ENCODE measurements around the gene ASZ1.

Gene ASZ1

DNA sequence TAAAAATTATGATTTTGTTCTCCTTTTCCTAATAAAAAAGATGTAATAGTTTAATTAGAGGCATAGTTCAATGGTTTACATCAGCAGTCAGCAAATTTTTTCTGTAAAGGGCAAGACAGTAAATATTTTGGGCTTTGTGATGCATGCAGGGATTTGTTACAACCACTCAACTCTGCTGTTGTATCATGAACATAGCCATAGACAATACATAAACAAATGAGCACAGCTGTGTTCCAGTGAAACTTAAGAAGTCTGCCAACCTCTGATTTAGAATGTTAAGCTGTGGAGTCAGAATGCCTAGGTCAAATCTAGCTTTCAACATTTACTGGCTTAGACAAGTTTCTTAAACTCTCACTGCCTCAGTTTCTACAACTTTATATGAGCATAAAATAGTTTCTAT, 31.6 kb downstream of the ASZ1 start:
- no peaks in the 10 kb centered on the region for H3K27me3 ChIP-seq (ENCODE audit: insufficient read depth, poor library complexity, severe bottlenecking)
- DNase-seq (ENCODE audit: low read depth in 1 of 2, low spot score in 1 of 2) = no peak
- TF ChIP-seq CTCF (IDR thresholded peaks at IDR 0.05; ENCODE audit: insufficient read depth, low read length) (no peak), SPI1 (IDR thresholded peaks at IDR 0.05; ENCODE audit: borderline replicate concordance, low read depth) (no peak), GABPA (IDR thresholded peaks at IDR 0.05; ENCODE audit: low read depth) (no peak)

DNA sequence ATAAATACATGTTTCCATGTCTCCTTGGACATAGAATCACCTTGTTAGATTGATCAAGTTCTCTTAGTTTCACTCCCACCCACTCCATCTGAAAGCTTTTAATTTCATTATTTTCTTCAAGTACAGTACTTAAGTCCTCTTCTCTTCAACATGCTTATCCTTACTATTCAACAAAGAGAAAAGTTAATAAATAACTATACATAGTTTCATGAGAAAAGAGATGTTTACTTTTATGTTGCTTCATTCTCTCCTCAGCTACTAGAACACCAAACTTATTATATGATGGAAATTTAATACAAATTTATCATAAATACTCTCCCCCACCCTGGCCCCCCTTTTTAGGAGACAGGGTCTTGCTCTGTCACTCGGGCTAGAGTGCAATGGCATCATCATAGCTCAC, 33.5 kb downstream of the ASZ1 start:
- H3K4me3 ChIP-seq (replicated peaks; ENCODE audit: insufficient read depth, low read length) = no peak overlapping the region
- H3K27ac ChIP-seq (replicated peaks) = no peak overlapping the region
- no peak for DNase-seq (ENCODE audit: low read depth in 1 of 2, low spot score in 1 of 2)
- H3K27me3 ChIP-seq (ENCODE audit: insufficient read depth, poor library complexity, severe bottlenecking) = no peaks in the 10 kb centered on the region
- TF ChIP-seq CTCF (IDR thresholded peaks at IDR 0.05; ENCODE audit: insufficient read depth, low read length) = no peak
- no peak for TF ChIP-seq SPI1 (IDR thresholded peaks at IDR 0.05; ENCODE audit: borderline replicate concordance, low read depth)
- no peak for TF ChIP-seq POLR2AphosphoS5 (IDR thresholded peaks at IDR 0.05; ENCODE audit: low read depth)
- no peak for TF ChIP-seq GABPA (IDR thresholded peaks at IDR 0.05; ENCODE audit: low read depth)
- TF ChIP-seq REST (IDR thresholded peaks at IDR 0.05; ENCODE audit: insufficient replicate concordance, low read depth) = no peak

More for the DNA sequence above, 31.6 kb downstream of the ASZ1 start:
- H3K4me3 ChIP-seq (replicated peaks; ENCODE audit: insufficient read depth, low read length) = no peak overlapping the region
- no peak overlapping the region for H3K27ac ChIP-seq (replicated peaks)

DNA sequence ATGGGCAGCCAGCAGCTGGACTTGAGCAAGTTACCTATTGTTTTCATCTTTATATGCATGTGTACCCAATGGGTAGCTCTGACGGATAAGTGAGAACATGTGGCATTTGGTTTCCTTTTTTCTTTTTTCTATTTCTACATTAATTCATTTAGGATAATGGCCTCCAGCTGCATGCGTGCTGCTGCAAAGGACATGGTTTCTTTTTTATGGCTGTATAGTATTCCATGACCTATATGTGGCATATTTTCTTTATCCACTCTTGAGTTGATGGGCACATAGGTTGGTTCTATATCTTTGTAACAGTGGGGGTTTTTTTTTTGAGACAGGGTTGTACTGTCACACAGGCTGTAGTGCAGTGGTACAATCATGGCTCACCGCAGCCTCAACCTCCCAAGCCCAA, 37.4 kb downstream of the ASZ1 start:
- H3K27ac ChIP-seq (replicated peaks) = no peak overlapping the region
- H3K27me3 ChIP-seq (ENCODE audit: insufficient read depth, poor library complexity, severe bottlenecking) = no peaks in the 10 kb centered on the region
- H3K4me3 ChIP-seq (replicated peaks; ENCODE audit: insufficient read depth, low read length) = no peak overlapping the region
- DNase-seq (ENCODE audit: low read depth in 1 of 2, low spot score in 1 of 2) = no peak
- TF ChIP-seq REST (IDR thresholded peaks at IDR 0.05; ENCODE audit: insufficient replicate concordance, low read depth) (no peak), SPI1 (IDR thresholded peaks at IDR 0.05; ENCODE audit: borderline replicate concordance, low read depth) (no peak), POLR2AphosphoS5 (IDR thresholded peaks at IDR 0.05; ENCODE audit: low read depth) (no peak), GABPA (IDR thresholded peaks at IDR 0.05; ENCODE audit: low read depth) (no peak), CTCF (IDR thresholded peaks at IDR 0.05; ENCODE audit: insufficient read depth, low read length) (no peak)

DNA sequence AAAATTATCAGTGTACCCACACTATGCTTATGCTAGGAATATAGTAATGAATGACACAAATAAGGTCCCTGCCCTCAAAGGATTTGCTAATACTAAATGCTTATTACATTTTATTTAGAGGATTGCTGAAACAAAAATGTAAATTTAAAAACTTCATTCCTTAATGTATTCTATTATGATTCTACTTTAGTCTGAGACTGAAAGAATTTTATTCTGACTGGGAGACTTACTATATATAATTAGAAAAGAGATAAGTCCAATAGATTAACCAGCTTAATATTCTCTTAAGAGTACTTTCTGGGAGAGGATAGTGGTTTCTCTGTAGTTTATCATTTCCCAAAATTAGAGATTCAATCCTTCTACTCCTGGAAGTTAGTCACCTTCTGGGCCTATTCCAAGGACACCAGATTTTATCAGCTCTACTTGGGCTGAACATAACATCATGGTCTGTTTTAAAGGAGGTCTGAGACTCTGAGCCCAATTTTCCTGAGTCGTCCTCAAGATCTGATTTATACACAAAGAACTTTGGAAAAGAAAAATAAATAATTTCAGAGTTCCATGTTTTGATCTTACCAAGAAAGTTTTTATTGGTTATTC, 41.1 kb downstream of the ASZ1 start:
- no peak for DNase-seq (ENCODE audit: low read depth in 1 of 2, low spot score in 1 of 2)
- TF ChIP-seq REST (IDR thresholded peaks at IDR 0.05; ENCODE audit: insufficient replicate concordance, low read depth) (no peak), SPI1 (IDR thresholded peaks at IDR 0.05; ENCODE audit: borderline replicate concordance, low read depth) (no peak), CTCF (IDR thresholded peaks at IDR 0.05; ENCODE audit: insufficient read depth, low read length) (no peak), GABPA (IDR thresholded peaks at IDR 0.05; ENCODE audit: low read depth) (no peak), POLR2AphosphoS5 (IDR thresholded peaks at IDR 0.05; ENCODE audit: low read depth) (no peak)
- no peak overlapping the region for H3K4me3 ChIP-seq (replicated peaks; ENCODE audit: insufficient read depth, low read length)
- no peak overlapping the region for H3K27ac ChIP-seq (replicated peaks)
- no peaks in the 10 kb centered on the region for H3K27me3 ChIP-seq (ENCODE audit: insufficient read depth, poor library complexity, severe bottlenecking)

All from HL-60 (cell line).